A673 (cell line): ENCODE results near the gene P2RX1. TPM values are rescaled to one million over a fixed set of nuclear protein-coding genes. Genes with fewer than 3 reads are reported as not detected.
"Not testable (repeated sequence)": the region's sequence is repeated elsewhere in the genome, so short reads cannot be mapped to it uniquely, and the experiment has no call there.

Source experiments
- BruUV-seq: library from RNA; stranded (reverse); fragments of 400-500 nt; replicated peaks from 2 replicates; lab custom pipeline; 2021; lab: Mats Ljungman, UMichigan
- CTCF ChIA-PET: fragments of 300-600 bp; sonication (Branson Sonifier 250); formaldehyde crosslinking; loops from one replicate; lab custom pipeline; 2022; ENCODE audit warnings: antibody characterized with exemption; lab: Charles Lee
- POLR2A ChIA-PET: fragments of 300-600 bp; sonication (Branson Sonifier 250); formaldehyde crosslinking; loops from one replicate; lab custom pipeline; 2022; ENCODE audit warnings: antibody characterized with exemption; ENCODE audit not compliant: low non-redundant PET; lab: Charles Lee
- DNase-seq: peaks from one replicate; pipeline ENCODE4 v3.0.0-alpha.2; 2015; ENCODE audit warnings: low spot score
- H3K27ac ChIP-seq: fragments of 200-600 bp; sonication (generic); 2 replicates; pipeline ENCODE4 v1.5.1; 2016; ENCODE audit warnings: mixed run types, low read depth, mild to moderate bottlenecking, mixed read lengths, antibody characterized with exemption, low read length; ENCODE audit not compliant: poor library complexity, severe bottlenecking
- H3K27me3 ChIP-seq: fragments of 200-600 bp; sonication (generic); replicated peaks from 2 replicates; pipeline ENCODE4 v1.6.1; 2017; ENCODE audit warnings: mixed run types, low read depth, mild to moderate bottlenecking, mixed read lengths, antibody characterized with exemption, low read length; ENCODE audit not compliant: insufficient read depth, poor library complexity
- H3K36me3 ChIP-seq: fragments of 200-600 bp; sonication (generic); 2 replicates; pipeline ENCODE4 v1.6.1; 2016; ENCODE audit warnings: mixed run types, mild to moderate bottlenecking, mixed read lengths, antibody characterized with exemption, low read length; ENCODE audit not compliant: insufficient read depth, poor library complexity, severe bottlenecking
- H3K4me1 ChIP-seq: fragments of 200-600 bp; sonication (generic); 2 replicates; pipeline ENCODE4 v1.6.1; 2017; ENCODE audit warnings: mixed run types, mild to moderate bottlenecking, mixed read lengths, antibody characterized with exemption, low read length; ENCODE audit not compliant: insufficient read depth, poor library complexity, severe bottlenecking
- H3K4me3 ChIP-seq: fragments of 200-600 bp; sonication (generic); 2 replicates; pipeline ENCODE4 v1.5.1; 2016; ENCODE audit warnings: low read depth, mixed run types, mild to moderate bottlenecking, mixed read lengths, low read length; ENCODE audit not compliant: poor library complexity, severe bottlenecking
- H3K9me3 ChIP-seq: fragments of 200-600 bp; sonication (generic); 2 replicates; pipeline ENCODE4 v1.6.1; 2016; ENCODE audit warnings: mixed run types, low read depth, mild to moderate bottlenecking, mixed read lengths, antibody characterized with exemption, low read length; ENCODE audit not compliant: poor library complexity, severe bottlenecking
- EZH2 ChIP-seq: fragments of 200-600 bp; sonication (generic); IDR thresholded peaks from 2 replicates; pipeline ENCODE4 v1.6.1; 2017; ENCODE audit warnings: borderline replicate concordance, low read depth, mild to moderate bottlenecking, mixed read lengths, antibody characterized with exemption, low read length; ENCODE audit not compliant: poor library complexity, severe bottlenecking
- intact Hi-C: fragments of 100-400 bp; cut with micrococcal nuclease; formaldehyde crosslinking; loops from one replicate; pipeline ENCODE4 v1.10.0; 2022; ENCODE audit not compliant: unreplicated experiment
- total RNA-seq: library from RNA; stranded (reverse); gene quantifications from 2 replicates; pipeline ENCODE4 v1.2.3, GENCODE V29; 2021
- TF ChIP-seq, protein P1 (sequence below): fragments of 300-800, 200-600 bp; sonication (generic); conservative IDR thresholded peaks from 2 replicates; pipeline ENCODE4 v1.5.1; 2017; ENCODE audit warnings: low read depth, mild to moderate bottlenecking, antibody characterized with exemption, low read length, moderate library complexity, mixed read lengths

The P2RX1 gene
- total RNA-seq, 1 experiment from 2014 or later = 0.24 TPM

DNA sequence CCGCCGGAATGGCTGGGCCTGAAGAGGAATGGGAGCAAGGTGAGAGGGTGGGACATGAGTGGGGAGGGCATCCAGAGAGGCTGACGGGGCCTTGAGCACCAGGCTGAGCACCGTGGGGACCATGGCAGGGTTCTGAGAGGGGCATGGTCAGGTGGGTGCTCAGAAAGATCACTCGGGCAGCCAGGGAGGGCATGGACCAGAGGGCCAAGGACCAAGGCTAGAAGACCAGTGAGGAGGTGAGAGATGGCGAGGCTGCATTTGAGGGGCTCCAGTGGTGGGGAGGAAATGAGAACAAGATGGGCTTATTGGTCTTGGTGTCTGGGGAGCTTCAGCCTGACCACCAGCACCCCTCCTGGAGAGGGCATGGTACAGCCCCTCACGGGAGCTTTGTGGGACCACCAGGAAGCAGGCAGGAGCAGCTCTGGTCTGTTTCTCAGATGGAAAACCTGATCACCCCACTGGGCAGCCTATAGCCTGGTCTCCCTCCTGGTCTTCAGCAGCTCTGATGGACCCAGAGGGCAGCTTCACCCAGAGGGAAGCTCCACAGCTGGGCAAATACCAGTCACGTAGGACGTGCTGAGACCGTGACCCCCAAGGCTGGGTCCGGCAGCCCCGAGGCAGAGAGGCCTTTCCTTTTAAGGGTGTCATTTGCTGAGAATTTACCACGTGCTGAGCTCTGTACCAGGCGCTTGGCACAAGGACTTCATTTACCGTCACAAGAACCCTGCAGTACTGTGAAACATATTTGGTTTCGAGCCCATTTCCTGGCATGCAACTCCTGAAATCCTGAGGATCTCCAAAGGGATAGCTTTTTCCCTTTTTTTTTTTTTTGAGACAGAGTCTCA lies 58.8 kb downstream of the P2RX1 start:
- no peak overlapping the region for H3K4me3 ChIP-seq
- BruUV-seq = no TSS peak
- POLR2A ChIA-PET = no interaction called here
- intact Hi-C loops = no loop called here
- TF ChIP-seq, protein P1, sequence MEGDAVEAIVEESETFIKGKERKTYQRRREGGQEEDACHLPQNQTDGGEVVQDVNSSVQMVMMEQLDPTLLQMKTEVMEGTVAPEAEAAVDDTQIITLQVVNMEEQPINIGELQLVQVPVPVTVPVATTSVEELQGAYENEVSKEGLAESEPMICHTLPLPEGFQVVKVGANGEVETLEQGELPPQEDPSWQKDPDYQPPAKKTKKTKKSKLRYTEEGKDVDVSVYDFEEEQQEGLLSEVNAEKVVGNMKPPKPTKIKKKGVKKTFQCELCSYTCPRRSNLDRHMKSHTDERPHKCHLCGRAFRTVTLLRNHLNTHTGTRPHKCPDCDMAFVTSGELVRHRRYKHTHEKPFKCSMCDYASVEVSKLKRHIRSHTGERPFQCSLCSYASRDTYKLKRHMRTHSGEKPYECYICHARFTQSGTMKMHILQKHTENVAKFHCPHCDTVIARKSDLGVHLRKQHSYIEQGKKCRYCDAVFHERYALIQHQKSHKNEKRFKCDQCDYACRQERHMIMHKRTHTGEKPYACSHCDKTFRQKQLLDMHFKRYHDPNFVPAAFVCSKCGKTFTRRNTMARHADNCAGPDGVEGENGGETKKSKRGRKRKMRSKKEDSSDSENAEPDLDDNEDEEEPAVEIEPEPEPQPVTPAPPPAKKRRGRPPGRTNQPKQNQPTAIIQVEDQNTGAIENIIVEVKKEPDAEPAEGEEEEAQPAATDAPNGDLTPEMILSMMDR = no peak
- no peak for TF ChIP-seq EZH2
- H3K27me3 ChIP-seq = no peaks in the 10 kb centered on the region
- DNase-seq = no peak
- no peaks in the 10 kb centered on the region for H3K9me3 ChIP-seq
- H3K36me3 ChIP-seq = no peaks in the 10 kb centered on the region
- CTCF ChIA-PET = interaction anchor here (1.9 kb wide), 1 partner anchor 11 kb away, joined by 8 read pairs; no protein-coding TSS in a partner anchor
- no peak overlapping the region for H3K27ac ChIP-seq
- no peaks in the 10 kb centered on the region for H3K4me1 ChIP-seq

- H3K4me1 ChIP-seq, BruUV-seq, DNase-seq, H3K36me3 ChIP-seq, intact Hi-C loops, H3K27me3 ChIP-seq, POLR2A ChIA-PET, CTCF ChIA-PET, H3K4me3 ChIP-seq, H3K27ac ChIP-seq, H3K9me3 ChIP-seq: not testable (repeated sequence)
These were observed 62.1 kb downstream of the P2RX1 start for GRCh38 chr17:3854204-3854603.

DNA sequence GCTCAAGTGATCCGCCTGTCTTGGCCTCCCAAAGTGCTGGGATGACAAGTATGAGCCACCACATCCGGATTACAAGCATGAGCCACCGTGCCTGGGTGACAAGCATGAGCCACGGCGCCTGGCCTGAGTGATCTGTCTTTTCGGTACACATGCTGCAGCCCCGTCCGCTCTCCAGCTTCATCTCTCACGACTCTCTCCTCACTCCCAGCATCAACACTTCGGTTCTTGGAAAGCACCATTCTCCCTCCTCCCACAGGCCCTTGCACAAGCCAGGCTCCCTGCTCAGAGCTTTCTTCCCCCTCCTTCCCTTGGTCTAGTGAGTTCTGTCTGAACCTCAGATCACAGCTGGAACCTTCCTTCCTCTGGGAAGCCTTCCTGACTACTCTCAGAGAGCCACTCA lies 63.7 kb downstream of the P2RX1 start:
- intact Hi-C loops = no loop called here
- no peaks in the 10 kb centered on the region for H3K9me3 ChIP-seq
- CTCF ChIA-PET = interaction anchor here (0.6 kb wide), 1 partner anchor 12 kb away, joined by 3 read pairs; no protein-coding TSS in a partner anchor
- H3K36me3 ChIP-seq = no peaks in the 10 kb centered on the region
- H3K4me1 ChIP-seq = no peaks in the 10 kb centered on the region
- DNase-seq = peak; percentile 32
- TF ChIP-seq, protein P1 = no peak
- TF ChIP-seq EZH2 = no peak
- BruUV-seq = no TSS peak
- no peak overlapping the region for H3K4me3 ChIP-seq
- POLR2A ChIA-PET = no interaction called here
- H3K27ac ChIP-seq = no peak overlapping the region
- H3K27me3 ChIP-seq = no peaks in the 10 kb centered on the region
